Non-pigmented ciliary epithelial cell (primary cell): ENCODE measurements around the gene MYBL2.
"Not testable (repeated sequence)": the region's sequence is repeated elsewhere in the genome, so short reads cannot be mapped to it uniquely, and the experiment has no call there.

Experiments used
- DNase-seq: peaks from one replicate; pipeline ENCODE4 v3.0.0-alpha.2; 2010; ENCODE audit warnings: low read depth

MYBL2 gene

GRCh38 chr20:43666376-43667328, at the start of gene MYBL2:
TSS of gene MYBL2 (plus strand) at chr20:43667114. CDS start at chr20:43667284, 170 bp downstream.
- DNase-seq = no peak

GRCh38 chr20:43631598-43631997, 35.3 kb upstream of the MYBL2 start:
- no peak for DNase-seq

GRCh38 chr20:43636429-43636828, 30.5 kb upstream of the MYBL2 start:
- DNase-seq = no peak

GRCh38 chr20:43642548-43642947, 24.4 kb upstream of the MYBL2 start:
- no peak for DNase-seq

GRCh38 chr20:43650997-43651525, 15.9 kb upstream of the MYBL2 start:
- no peak for DNase-seq

- not testable (repeated sequence) for DNase-seq
Observed at GRCh38 chr20:43651650-43652184, 15.2 kb upstream of the MYBL2 start.

- no peak for DNase-seq
Observed at GRCh38 chr20:43653966-43654365, 12.9 kb upstream of the MYBL2 start.

GRCh38 chr20:43655176-43655575, 11.7 kb upstream of the MYBL2 start:
- DNase-seq = not testable (repeated sequence)

- DNase-seq = no peak
Observed at GRCh38 chr20:43655937-43656336, 11.0 kb upstream of the MYBL2 start.

GRCh38 chr20:43658069-43658722, 8.7 kb upstream of the MYBL2 start:
- no peak for DNase-seq

GRCh38 chr20:43658723-43659419, 8.0 kb upstream of the MYBL2 start:
- DNase-seq = no peak

- DNase-seq = no peak
Observed at GRCh38 chr20:43662943-43663655, 3.8 kb upstream of the MYBL2 start.

GRCh38 chr20:43665466-43666176, 1.3 kb upstream of the MYBL2 start:
- DNase-seq = no peak

- no peak for DNase-seq
Observed at GRCh38 chr20:43667341-43668132, 623 bp downstream of the MYBL2 start.

GRCh38 chr20:43669332-43669731, 2.4 kb downstream of the MYBL2 start:
- DNase-seq = no peak

- no peak for DNase-seq
Observed at GRCh38 chr20:43670423-43670822, 3.5 kb downstream of the MYBL2 start.

- DNase-seq = no peak
Observed at GRCh38 chr20:43676368-43676767, 9.5 kb downstream of the MYBL2 start.

GRCh38 chr20:43680981-43681380, 14.1 kb downstream of the MYBL2 start:
- no peak for DNase-seq

GRCh38 chr20:43681468-43681942, 14.6 kb downstream of the MYBL2 start:
- DNase-seq = no peak

- DNase-seq = no peak
Observed at GRCh38 chr20:43681991-43682410, 15.1 kb downstream of the MYBL2 start.
